HUDEP-2 (cell line): ENCODE results near the gene ARMC9.

Source experiments
- DNase-seq, 76 experiments: peaks; one replicate each; lab custom pipeline; 2025; ENCODE audit not compliant: unreplicated experiment in 76 of 76; lab: John Stamatoyannopoulos, UW

ARMC9 gene

GRCh38 chr2:231378026-231378722, 179.7 kb downstream of the ARMC9 start:
- no peak for DNase-seq

GRCh38 chr2:231379266-231380215, 181.1 kb downstream of the ARMC9 start:
- DNase-seq = no peak

GRCh38 chr2:231380307-231380706, 181.9 kb downstream of the ARMC9 start:
- no peak for DNase-seq

- no peak for DNase-seq
Measured at GRCh38 chr2:231380991-231381847, 182.8 kb downstream of the ARMC9 start.

GRCh38 chr2:231382116-231382515, 183.7 kb downstream of the ARMC9 start:
- no peak for DNase-seq

- DNase-seq = no peak
Measured at GRCh38 chr2:231383416-231384108, 185.1 kb downstream of the ARMC9 start.

GRCh38 chr2:231384109-231384435, 185.6 kb downstream of the ARMC9 start:
- no peak for DNase-seq

- no peak for DNase-seq
Measured at GRCh38 chr2:231384970-231385369, 186.5 kb downstream of the ARMC9 start.

GRCh38 chr2:231385429-231385828, 187.0 kb downstream of the ARMC9 start:
- no peak for DNase-seq

GRCh38 chr2:231386446-231386845, 188.0 kb downstream of the ARMC9 start:
- no peak for DNase-seq

GRCh38 chr2:231387904-231388724, 189.7 kb downstream of the ARMC9 start:
- DNase-seq = no peak

GRCh38 chr2:231388725-231389346, 190.4 kb downstream of the ARMC9 start:
- no peak for DNase-seq

GRCh38 chr2:231390667-231391066, 192.2 kb downstream of the ARMC9 start:
- DNase-seq = no peak

GRCh38 chr2:231391981-231392380, 193.6 kb downstream of the ARMC9 start:
- no peak for DNase-seq

GRCh38 chr2:231392431-231393148, 194.2 kb downstream of the ARMC9 start:
- no peak for DNase-seq

- peak in 2 of 76 experiments; percentile 8 to 10 for DNase-seq
Measured at GRCh38 chr2:231393149-231394131, 195.0 kb downstream of the ARMC9 start.
